T1000 (cell line): Measurements from ENCODE around the gene CROCC2.

Source experiments
- DNase-seq: peaks from one replicate; lab custom pipeline; 2025; ENCODE audit warnings: mixed read lengths; lab: John Stamatoyannopoulos, UW

Gene CROCC2

GRCh38 chr2:240921311-240921994 is 15.3 kb downstream of the CROCC2 start:
- peak; percentile 79 for DNase-seq

DNA sequence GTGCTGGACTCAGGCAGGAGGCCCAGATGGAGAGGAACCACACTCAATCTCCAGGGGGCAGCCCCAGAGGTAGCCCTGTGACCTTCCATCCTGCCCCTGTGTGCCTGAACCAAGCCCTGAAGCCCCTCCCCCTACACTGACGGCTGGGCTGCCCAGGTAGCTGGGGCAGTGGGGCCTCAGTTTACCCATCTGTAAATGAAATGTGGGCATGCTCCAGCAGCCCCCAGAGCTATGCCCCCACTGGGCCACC is 15.8 kb downstream of the CROCC2 start:
- no peak for DNase-seq

GRCh38 chr2:240922245-240922981 is 16.3 kb downstream of the CROCC2 start:
- no peak for DNase-seq

DNA sequence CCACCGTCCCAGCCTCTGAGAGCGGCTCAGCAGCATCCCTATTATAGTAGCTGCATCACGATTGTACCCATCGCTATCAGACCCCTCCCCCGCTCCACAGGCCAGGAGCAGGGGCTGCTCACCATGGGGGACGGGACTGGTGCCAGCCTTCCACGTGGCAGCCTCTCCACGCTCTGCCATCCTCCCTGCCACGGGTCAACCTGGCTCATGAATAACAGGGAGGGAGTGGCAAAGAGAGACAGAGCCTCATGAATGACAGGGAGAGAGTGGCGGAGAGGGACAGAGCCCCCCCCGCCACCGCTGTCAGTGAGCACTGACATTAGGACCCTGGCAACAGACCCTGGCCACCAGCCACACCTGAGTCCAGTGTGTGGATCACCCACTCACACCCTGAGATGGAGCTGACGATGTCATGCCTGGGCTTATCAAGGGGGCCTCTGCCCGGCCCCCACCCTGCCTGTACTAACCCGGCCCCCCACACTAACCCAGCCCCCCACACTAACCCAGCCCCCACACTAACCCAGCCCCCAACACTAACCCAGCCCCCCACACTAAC is 16.9 kb downstream of the CROCC2 start:
- no peak for DNase-seq

GRCh38 chr2:240925191-240925567 is 19.0 kb downstream of the CROCC2 start:
- no peak for DNase-seq

DNA sequence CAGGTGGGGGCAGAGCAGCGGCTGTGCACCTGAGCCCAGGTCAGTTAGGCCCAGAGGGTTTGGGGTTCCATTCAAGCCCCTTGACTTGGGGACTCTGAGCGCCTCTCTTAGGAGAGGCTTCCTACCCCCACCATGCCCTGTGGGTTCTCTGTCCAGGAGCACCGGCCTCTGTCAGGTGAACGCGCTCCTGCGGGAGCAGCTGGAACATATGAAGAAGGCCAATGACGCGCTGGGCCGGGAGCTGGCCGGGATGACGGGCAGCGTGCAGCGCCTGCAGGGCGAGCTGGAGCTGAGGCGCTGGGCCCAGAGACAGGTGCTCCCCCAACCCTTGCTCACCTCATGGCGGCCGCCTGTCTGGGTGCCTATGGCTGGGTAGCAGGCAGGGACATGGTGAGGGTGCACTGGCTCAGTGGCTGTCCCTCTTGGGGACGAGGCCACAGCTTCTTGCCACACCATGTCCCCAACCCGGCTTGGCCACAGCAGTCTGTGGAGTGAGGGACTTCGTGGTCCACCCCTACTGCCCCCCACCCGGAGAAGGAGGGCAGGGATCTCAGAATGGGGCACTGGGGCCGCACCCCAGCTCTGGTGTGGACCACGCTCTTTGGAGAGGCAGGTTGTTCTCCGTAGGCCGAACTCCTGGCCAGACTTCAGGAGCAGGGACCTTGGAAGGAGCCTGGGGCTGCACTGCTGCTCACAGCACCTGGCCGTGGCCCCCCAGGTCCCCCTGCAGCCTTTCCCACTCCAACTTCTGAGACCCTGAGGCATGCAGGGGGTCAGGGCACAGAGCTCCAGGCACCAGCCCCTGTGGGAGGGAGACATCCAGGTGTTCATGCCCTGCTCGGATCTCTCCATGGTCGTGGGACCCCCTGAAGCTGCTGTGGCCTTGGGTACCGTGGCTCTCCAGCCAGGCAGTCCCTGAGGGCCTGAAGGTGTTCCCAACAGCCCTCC is 19.7 kb downstream of the CROCC2 start:
- DNase-seq = no peak

- no peak for DNase-seq
Observed at GRCh38 chr2:240926516-240927389, 20.6 kb downstream of the CROCC2 start.

DNA sequence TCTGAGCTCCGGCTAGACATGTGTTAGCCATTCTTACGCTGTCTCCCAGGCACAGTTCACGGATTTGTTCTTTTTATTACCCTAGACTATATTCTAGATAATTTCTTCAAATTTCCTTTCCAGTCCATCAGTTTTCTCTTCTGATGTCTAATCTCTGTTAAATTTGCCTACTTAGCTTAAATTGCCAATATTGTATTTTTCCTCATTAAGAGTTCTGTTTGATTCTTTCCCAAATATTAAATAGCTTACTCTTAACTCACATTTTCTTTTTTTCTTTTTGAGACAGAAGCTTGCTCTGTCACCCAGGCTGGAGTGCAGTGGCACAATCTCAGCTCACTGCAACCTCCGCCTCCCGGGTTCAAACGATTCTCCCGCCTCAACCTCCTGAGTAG is 21.2 kb downstream of the CROCC2 start:
- no peak for DNase-seq

DNA sequence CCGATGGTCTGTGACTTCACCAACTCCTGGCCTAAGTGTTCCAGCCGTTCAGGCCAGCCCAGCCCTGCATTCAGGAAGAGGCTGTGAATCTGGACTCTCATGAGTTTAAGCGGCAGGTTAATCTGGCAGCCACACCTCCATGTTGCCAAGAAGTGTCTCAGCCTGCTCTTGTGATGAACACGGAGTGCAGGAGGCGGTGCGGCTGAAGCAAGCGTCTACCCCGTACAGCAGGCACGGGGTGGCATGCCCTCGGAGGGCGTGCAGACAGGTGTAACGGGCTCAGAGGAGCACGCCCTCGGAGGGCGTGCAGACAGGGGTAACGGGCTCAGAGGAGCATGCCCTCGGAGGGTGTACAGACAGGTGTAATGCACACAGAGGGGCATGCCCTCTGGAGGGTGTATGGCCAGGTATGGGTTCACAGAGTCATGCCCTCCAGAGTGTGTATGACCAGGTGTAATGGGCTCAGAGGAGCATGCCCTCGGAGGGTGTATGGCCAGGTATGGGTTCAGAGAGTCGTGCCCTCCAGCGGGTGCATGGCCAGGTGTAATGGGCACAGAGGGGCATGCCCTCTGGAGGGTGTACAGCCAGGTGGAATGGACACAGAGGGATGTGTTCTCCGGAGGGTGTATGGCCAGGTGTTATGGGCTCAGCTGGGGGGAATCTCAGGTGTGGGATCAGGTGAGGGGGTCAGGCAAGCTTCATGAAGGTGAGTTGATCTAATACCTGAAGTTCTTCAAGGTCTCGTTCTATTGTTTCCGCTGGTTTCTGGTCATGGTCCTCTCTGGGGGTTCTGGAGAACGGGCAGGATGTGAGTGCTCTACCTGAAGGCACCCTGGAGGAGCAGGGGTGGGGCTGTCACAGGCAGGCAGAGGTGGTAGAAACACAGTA is 22.6 kb downstream of the CROCC2 start:
- DNase-seq = no peak

- DNase-seq = no peak
Observed at GRCh38 chr2:240929364-240930095, 23.4 kb downstream of the CROCC2 start.

DNA sequence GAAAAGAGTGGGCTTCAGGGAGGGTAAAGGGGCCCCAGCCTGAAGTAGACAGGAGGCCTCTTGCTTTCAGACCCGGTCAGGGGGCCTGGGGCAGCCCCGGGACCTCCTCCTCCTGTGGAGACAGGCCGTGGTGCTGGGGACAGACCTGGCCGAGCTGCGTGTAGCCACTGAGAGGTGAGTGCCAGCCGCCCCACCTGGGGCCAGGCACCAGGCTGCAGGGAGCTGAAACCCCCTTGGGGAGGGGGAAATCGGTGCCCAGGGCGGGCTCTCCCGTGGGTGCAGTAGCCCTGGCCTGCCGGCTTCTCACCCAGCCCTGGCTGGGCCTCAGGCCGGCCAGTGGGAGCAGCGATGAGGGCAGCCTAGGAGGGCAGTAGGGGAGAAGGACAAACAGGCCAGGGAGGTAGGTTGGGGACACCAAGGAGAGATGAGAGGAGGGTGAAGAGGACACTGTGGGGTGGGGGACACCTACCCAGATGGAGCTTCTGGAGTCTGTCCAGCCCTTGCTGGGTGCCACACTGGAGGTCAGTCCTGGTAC is 24.0 kb downstream of the CROCC2 start:
- no peak for DNase-seq

- no peak for DNase-seq
Observed at GRCh38 chr2:240930631-240931318, 24.6 kb downstream of the CROCC2 start.

DNA sequence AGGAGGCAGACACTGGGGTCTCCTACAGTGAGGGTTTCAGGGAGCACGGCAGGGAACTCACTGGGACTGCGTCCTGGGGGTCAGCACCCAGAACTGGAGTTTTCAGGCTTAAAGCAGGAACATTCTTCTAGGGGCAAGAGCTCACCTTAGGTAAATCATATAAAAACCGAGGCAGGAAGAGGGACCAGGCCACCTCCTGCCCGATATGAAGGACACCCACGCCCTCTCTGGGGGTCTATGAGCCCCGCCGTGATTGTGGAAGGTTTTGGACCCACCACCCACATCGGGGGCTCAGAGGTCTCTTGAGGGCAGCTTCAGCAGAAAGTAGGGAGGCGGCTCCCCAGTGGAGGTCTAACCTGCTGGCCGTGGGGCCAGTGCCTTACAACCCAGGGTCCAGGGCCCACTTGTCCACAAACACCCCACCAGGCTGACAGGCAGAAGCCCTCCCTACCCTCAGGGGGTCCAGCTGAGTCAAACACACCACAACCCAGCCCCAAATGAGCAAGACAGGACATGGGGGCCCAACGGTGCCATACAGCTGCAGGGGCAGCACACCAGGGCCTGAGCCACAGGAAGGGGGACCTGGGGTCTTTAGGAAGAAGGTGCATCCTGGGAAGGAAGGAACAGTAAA is 25.3 kb downstream of the CROCC2 start:
- no peak for DNase-seq

DNA sequence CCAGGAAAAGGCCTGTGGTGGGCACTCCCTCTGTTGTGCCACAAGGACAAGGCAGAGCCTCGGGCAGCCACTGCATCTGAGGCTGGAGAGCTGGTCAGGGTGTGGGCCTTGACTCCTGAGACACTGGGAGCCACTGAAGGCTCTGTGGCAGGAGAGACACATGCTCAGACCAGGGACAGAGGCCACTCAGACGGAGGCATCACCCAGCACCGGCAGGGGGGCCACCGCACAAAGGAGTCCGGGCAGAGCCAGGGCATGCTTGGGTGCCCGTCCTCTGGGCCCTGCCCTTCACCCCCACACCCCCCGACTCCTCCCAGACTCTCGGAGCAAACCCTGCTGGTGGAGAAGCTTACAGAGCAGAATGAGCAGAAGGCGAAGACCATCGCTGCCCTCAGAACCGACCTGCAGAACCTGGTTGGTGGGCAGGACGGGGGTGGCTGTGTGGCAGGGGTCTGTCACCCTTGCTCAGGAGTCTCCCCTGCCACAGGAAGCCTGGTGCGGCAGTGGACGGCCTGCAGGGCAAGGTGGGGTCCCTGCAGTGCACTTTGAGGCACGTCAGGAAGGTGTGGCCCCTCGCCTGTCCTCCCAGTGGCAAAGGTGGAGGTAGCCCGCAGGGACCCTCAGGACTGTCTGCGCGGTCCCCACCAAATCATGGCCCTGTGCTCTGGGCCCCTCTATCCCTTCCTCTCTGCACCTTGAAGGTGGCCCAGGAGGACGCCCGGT is 26.0 kb downstream of the CROCC2 start:
- DNase-seq = no peak

- DNase-seq = no peak
Observed at GRCh38 chr2:240932724-240933047, 26.6 kb downstream of the CROCC2 start.

- DNase-seq = no peak
Observed at GRCh38 chr2:240933048-240933965, 27.2 kb downstream of the CROCC2 start.
